ENCODE results near the gene SCCPDH. TPM values are rescaled to one million over a fixed set of nuclear protein-coding genes. Genes with fewer than 3 reads are reported as not detected.
"Not testable (repeated sequence)": the region's sequence is repeated elsewhere in the genome, so short reads cannot be mapped to it uniquely, and the experiment has no call there.

Gene SCCPDH
- total and polyA plus RNA-seq, 4 donors = 52.1 to 84.3 (median 78.5) TPM

- no peak overlapping the region for H3K9ac ChIP-seq (ENCODE audit: low read depth in 1 of 2, low read length in 2 of 2)
- no peak overlapping the region for H3K4me3 ChIP-seq (ENCODE audit: low read depth in 1 of 3, low read length in 3 of 3)
- WGBS = 81% methylated on average over 8 of the region's 8 CpGs
- TF ChIP-seq HNF4G (IDR thresholded peaks at IDR 0.05) (no peak), EGR1 (IDR thresholded peaks at IDR 0.05; ENCODE audit: low read depth in 2 of 2) (no peak), HNF4A (conservative IDR thresholded peaks at IDR 0.05) (no peak)
- no peaks in the 10 kb centered on the region for H3K9me3 ChIP-seq (ENCODE audit: control insufficient read depth in 4 of 4, low read length in 3 of 4)
- DNase-seq (ENCODE audit: low spot score) = no peak
- H3K4me1 ChIP-seq (ENCODE audit: control insufficient read depth in 4 of 4, insufficient read depth in 4 of 4, low read length in 3 of 4) = peaks cover 0 to 21% (median 19%) of the 10 kb centered on the region in 4 donors
- peaks cover 5 to 52% (median 36%) of the 10 kb centered on the region in 4 donors for H3K36me3 ChIP-seq (ENCODE audit: control insufficient read depth in 4 of 4, insufficient read depth in 3 of 4, low read depth in 1 of 4, low read length in 3 of 4)
- no peaks in the 10 kb centered on the region for H3K27me3 ChIP-seq (ENCODE audit: control insufficient read depth in 4 of 4, insufficient read depth in 4 of 4, low read length in 3 of 4)
- H3K27ac ChIP-seq (ENCODE audit: low read depth in 1 of 2, low read length in 2 of 2) = no peak overlapping the region
Measured at GRCh38 chr1:246730839-246731238, 6.6 kb downstream of the SCCPDH start.

GRCh38 chr1:246731873-246732272 is 7.7 kb downstream of the SCCPDH start:
- H3K27ac ChIP-seq (ENCODE audit: low read depth in 1 of 2, low read length in 2 of 2); DNase-seq (ENCODE audit: low spot score); H3K27me3 ChIP-seq (ENCODE audit: control insufficient read depth in 4 of 4, insufficient read depth in 4 of 4, low read length in 3 of 4); H3K9me3 ChIP-seq (ENCODE audit: control insufficient read depth in 4 of 4, low read length in 3 of 4); H3K9ac ChIP-seq (ENCODE audit: low read depth in 1 of 2, low read length in 2 of 2); H3K4me3 ChIP-seq (ENCODE audit: low read depth in 1 of 3, low read length in 3 of 3): not testable (repeated sequence)
- WGBS = 96% methylated on average over 3 of the region's 3 CpGs
- H3K4me1 ChIP-seq (ENCODE audit: control insufficient read depth in 4 of 4, insufficient read depth in 4 of 4, low read length in 3 of 4) = peaks cover 0 to 11% (median 11%) of the 10 kb centered on the region in 4 donors
- H3K36me3 ChIP-seq (ENCODE audit: control insufficient read depth in 4 of 4, insufficient read depth in 3 of 4, low read depth in 1 of 4, low read length in 3 of 4) = peaks cover 5 to 60% (median 46%) of the 10 kb centered on the region in 4 donors

DNA sequence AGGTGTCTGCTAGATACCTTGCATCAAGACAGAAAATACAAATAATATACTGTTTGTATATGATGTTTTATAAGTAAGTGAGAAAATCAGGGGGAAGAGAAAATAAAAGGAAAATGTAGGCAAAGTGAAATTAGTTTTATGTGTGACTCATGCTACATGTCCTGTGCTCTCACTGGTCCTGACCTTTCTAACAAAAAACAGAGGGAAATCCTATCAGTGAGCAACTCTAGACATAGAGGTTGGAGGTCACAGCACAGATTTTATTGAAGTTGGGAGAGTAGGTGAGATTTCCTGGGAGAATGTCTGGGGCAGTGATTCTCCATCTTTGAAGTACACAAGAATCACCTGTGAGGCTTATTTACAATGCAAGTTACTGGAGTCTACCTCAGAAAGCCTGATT is 9.5 kb downstream of the SCCPDH start:
- H3K9me3 ChIP-seq (ENCODE audit: control insufficient read depth in 4 of 4, low read length in 3 of 4) = no peaks in the 10 kb centered on the region
- peaks cover 12 to 58% (median 53%) of the 10 kb centered on the region in 4 donors for H3K36me3 ChIP-seq (ENCODE audit: control insufficient read depth in 4 of 4, insufficient read depth in 3 of 4, low read depth in 1 of 4, low read length in 3 of 4)
- TF ChIP-seq EGR1 (IDR thresholded peaks at IDR 0.05; ENCODE audit: low read depth in 2 of 2) (no peak), REST (IDR thresholded peaks at IDR 0.05) (no peak), NR2F2 (IDR thresholded peaks at IDR 0.05) (no peak), CTCF (IDR thresholded peaks at IDR 0.05; ENCODE audit: low read depth, low read length, missing input control) (no peak), TAF1 (conservative IDR thresholded peaks at IDR 0.05) (no peak)
- H3K4me3 ChIP-seq (ENCODE audit: low read depth in 1 of 3, low read length in 3 of 3) = no peak overlapping the region
- no peak overlapping the region for H3K9ac ChIP-seq (ENCODE audit: low read depth in 1 of 2, low read length in 2 of 2)
- no peak for DNase-seq (ENCODE audit: low spot score)
- H3K27ac ChIP-seq (ENCODE audit: low read depth in 1 of 2, low read length in 2 of 2) = no peak overlapping the region
- H3K4me1 ChIP-seq (ENCODE audit: control insufficient read depth in 4 of 4, insufficient read depth in 4 of 4, low read length in 3 of 4) = no peaks in the 10 kb centered on the region
- H3K27me3 ChIP-seq (ENCODE audit: control insufficient read depth in 4 of 4, insufficient read depth in 4 of 4, low read length in 3 of 4) = no peaks in the 10 kb centered on the region

DNA sequence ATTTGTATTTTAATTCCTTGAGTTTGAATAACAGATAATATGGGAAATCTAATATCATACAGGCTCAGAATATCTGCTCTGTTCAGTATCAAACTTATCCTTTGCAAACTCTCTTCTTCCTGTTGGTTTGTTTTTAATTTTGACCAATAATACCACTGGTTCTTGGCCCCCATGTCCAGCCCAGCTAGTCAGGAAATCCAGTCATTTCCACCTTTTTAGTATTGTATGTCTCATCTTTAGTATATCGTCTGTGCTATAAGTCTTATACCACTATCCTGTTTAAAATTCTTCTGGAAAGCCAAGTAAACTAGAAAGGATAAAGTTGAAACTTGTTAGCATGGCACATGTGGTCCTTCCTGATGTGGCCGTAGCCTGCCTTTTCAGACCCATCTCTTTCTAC is 10.7 kb downstream of the SCCPDH start:
- no peak for DNase-seq (ENCODE audit: low spot score)
- Histone ChIP-seq H3K27ac (ENCODE audit: low read depth in 1 of 2, low read length in 2 of 2) (no peak overlapping the region), H3K4me3 (ENCODE audit: low read depth in 1 of 3, low read length in 3 of 3) (no peak overlapping the region), H3K36me3 (ENCODE audit: control insufficient read depth in 4 of 4, insufficient read depth in 3 of 4, low read depth in 1 of 4, low read length in 3 of 4) (peaks cover 12 to 66% (median 54%) of the 10 kb centered on the region in 4 donors), H3K9ac (ENCODE audit: low read depth in 1 of 2, low read length in 2 of 2) (no peak overlapping the region), H3K4me1 (ENCODE audit: control insufficient read depth in 4 of 4, insufficient read depth in 4 of 4, low read length in 3 of 4) (no peaks in the 10 kb centered on the region), H3K9me3 (ENCODE audit: control insufficient read depth in 4 of 4, low read length in 3 of 4) (no peaks in the 10 kb centered on the region), H3K27me3 (ENCODE audit: control insufficient read depth in 4 of 4, insufficient read depth in 4 of 4, low read length in 3 of 4) (no peaks in the 10 kb centered on the region)
- 89% methylated on average over 2 of the region's 2 CpGs for WGBS
- TF ChIP-seq RAD21 (IDR thresholded peaks at IDR 0.05) (no peak), JUND (IDR thresholded peaks at IDR 0.05) (no peak), ZBTB33 (IDR thresholded peaks at IDR 0.05) (no peak), NR2F2 (IDR thresholded peaks at IDR 0.05) (no peak), HNF4A (conservative IDR thresholded peaks at IDR 0.05) (no peak), REST (IDR thresholded peaks at IDR 0.05) (no peak), SP1 (IDR thresholded peaks at IDR 0.05) (no peak)
- TF ChIP-seq, protein P1, sequence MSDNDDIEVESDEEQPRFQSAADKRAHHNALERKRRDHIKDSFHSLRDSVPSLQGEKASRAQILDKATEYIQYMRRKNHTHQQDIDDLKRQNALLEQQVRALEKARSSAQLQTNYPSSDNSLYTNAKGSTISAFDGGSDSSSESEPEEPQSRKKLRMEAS (IDR thresholded peaks at IDR 0.05) = no peak

Data from liver (tissue), 9 donors.